ENCODE measurements around the gene PRSS3. TPM values are rescaled to one million over a fixed set of nuclear protein-coding genes. Genes with fewer than 3 reads are reported as not detected.
"Not testable (repeated sequence)": the region's sequence is repeated elsewhere in the genome, so short reads cannot be mapped to it uniquely, and the experiment has no call there.

PRSS3 gene
- total and polyA plus RNA-seq, 2 donors (not counting 1 experiment from before 2014, with no cell fraction given): 0.33 to 2.9 TPM

DNA sequence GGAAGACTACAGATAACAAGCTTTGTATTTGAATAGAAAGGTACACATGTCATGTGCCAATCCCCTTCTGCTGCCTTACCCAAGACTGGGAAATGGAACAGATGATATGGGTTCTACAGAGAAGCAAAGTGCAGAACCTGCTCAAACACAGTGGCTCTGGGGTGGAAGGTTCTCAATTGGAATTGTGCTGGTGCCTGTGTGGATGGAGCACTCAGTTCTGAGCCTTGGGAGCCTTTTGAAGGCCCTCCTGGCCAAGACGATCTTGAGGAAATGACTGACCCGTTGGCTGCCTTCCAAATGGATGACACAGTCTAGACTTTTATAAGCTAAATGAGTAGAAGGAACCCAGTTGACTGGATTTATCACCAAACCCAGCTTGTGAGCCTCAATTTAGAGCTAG lies 4.2 kb upstream of the PRSS3 start:
- Histone ChIP-seq H3K4me3 (replicated peaks in 1 of 4; ENCODE audit: control extremely low read depth in 1 of 4, insufficient read depth in 1 of 4, low read depth in 3 of 4, low read length in 4 of 4) (no peak overlapping the region), H3K27me3 (ENCODE audit: control insufficient read depth, insufficient read depth, low read length) (no peaks in the 10 kb centered on the region), H3K4me2 (ENCODE audit: extremely low read depth, insufficient read depth, low read length) (no peak overlapping the region), H3K9me3 (ENCODE audit: control insufficient read depth, insufficient read depth, low read depth, low read length) (no peaks in the 10 kb centered on the region), H3K27ac (ENCODE audit: insufficient read depth, low read length) (no peak overlapping the region), H3K36me3 (ENCODE audit: control insufficient read depth, insufficient read depth, low read length) (no peaks in the 10 kb centered on the region), H3K4me1 (ENCODE audit: control insufficient read depth, extremely low read depth, insufficient read depth, low read length) (peaks cover 3% of the 10 kb centered on the region), H4K20me1 (ENCODE audit: control insufficient read depth, extremely low read depth, insufficient read depth, low read length) (no peaks in the 10 kb centered on the region), H3K9ac (ENCODE audit: insufficient read depth, low read length) (no peak overlapping the region), H2AFZ (ENCODE audit: low read length) (no peak overlapping the region), H3K79me2 (ENCODE audit: control insufficient read depth, insufficient read depth, low read length) (no peaks in the 10 kb centered on the region)
- DNase-seq (ENCODE audit: low read depth in 2 of 2): peak; percentile 31 to 33
- TF ChIP-seq, protein P1, sequence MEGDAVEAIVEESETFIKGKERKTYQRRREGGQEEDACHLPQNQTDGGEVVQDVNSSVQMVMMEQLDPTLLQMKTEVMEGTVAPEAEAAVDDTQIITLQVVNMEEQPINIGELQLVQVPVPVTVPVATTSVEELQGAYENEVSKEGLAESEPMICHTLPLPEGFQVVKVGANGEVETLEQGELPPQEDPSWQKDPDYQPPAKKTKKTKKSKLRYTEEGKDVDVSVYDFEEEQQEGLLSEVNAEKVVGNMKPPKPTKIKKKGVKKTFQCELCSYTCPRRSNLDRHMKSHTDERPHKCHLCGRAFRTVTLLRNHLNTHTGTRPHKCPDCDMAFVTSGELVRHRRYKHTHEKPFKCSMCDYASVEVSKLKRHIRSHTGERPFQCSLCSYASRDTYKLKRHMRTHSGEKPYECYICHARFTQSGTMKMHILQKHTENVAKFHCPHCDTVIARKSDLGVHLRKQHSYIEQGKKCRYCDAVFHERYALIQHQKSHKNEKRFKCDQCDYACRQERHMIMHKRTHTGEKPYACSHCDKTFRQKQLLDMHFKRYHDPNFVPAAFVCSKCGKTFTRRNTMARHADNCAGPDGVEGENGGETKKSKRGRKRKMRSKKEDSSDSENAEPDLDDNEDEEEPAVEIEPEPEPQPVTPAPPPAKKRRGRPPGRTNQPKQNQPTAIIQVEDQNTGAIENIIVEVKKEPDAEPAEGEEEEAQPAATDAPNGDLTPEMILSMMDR (conservative IDR thresholded peaks at IDR 0.05 in 1 of 2, IDR thresholded peaks at IDR 0.05 in 1 of 2; ENCODE audit: low read depth in 1 of 2, low read length in 2 of 2): no peak
- TF ChIP-seq EZH2 (IDR thresholded peaks at IDR 0.05; ENCODE audit: low read length, missing control alignments): no peak

DNA sequence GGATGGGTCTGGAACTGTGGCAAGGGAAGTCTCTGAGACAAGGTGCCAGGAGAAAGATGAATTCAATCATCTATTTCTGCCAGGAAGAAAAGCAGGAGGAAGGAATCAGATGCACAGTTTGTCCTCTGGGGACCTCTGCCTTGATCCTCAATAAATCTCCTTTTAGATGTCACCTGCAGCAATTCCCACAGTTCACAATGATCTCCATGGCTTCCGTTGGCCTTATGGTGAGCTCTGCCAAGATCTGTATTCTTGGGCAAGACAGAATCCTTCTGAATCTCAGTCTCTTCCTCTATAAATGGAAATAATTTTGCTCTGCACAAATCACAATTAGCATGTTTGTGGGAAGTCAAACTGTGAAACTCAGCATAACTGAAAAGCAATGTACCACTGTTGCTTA lies 1.9 kb upstream of the PRSS3 start:
- not testable (repeated sequence) for H3K27ac ChIP-seq (ENCODE audit: insufficient read depth, low read length); H2AFZ ChIP-seq (ENCODE audit: low read length); H3K4me1 ChIP-seq (ENCODE audit: control insufficient read depth, extremely low read depth, insufficient read depth, low read length); H3K9me3 ChIP-seq (ENCODE audit: control insufficient read depth, insufficient read depth, low read depth, low read length); H3K36me3 ChIP-seq (ENCODE audit: control insufficient read depth, insufficient read depth, low read length); H3K79me2 ChIP-seq (ENCODE audit: control insufficient read depth, insufficient read depth, low read length); DNase-seq (ENCODE audit: low read depth in 2 of 2); H4K20me1 ChIP-seq (ENCODE audit: control insufficient read depth, extremely low read depth, insufficient read depth, low read length); H3K4me2 ChIP-seq (ENCODE audit: extremely low read depth, insufficient read depth, low read length); H3K4me3 ChIP-seq (replicated peaks in 1 of 4; ENCODE audit: control extremely low read depth in 1 of 4, insufficient read depth in 1 of 4, low read depth in 3 of 4, low read length in 4 of 4); H3K27me3 ChIP-seq (ENCODE audit: control insufficient read depth, insufficient read depth, low read length); H3K9ac ChIP-seq (ENCODE audit: insufficient read depth, low read length)

DNA sequence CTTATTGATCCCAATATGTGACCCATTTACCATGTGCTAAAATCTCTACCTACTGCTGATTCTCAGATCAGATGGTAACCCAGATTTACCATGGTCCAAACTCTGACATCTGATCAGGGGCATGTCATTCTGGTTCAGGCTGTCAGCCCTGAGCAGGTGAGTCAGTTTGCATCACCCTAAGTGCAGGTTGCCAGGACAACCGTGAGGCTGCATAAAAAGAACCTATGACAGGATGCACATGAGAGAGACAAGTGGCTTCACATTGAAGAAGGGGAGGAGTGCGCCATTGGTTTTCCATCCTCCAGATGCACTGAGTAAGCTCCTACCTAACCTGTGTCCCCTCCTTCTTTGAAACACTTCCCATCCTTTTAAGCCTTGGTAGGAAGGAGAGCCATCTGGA lies 801 bp upstream of the PRSS3 start:
- no peak for TF ChIP-seq EZH2 (IDR thresholded peaks at IDR 0.05; ENCODE audit: low read length, missing control alignments)
- TF ChIP-seq, protein P1 (conservative IDR thresholded peaks at IDR 0.05 in 1 of 2, IDR thresholded peaks at IDR 0.05 in 1 of 2; ENCODE audit: low read depth in 1 of 2, low read length in 2 of 2): no peak
- no peak overlapping the region for H2AFZ ChIP-seq (ENCODE audit: low read length)
- no peaks in the 10 kb centered on the region for H3K79me2 ChIP-seq (ENCODE audit: control insufficient read depth, insufficient read depth, low read length)
- H4K20me1 ChIP-seq (ENCODE audit: control insufficient read depth, extremely low read depth, insufficient read depth, low read length): no peaks in the 10 kb centered on the region
- no peaks in the 10 kb centered on the region for H3K9me3 ChIP-seq (ENCODE audit: control insufficient read depth, insufficient read depth, low read depth, low read length)
- H3K27me3 ChIP-seq (ENCODE audit: control insufficient read depth, insufficient read depth, low read length): no peaks in the 10 kb centered on the region
- H3K27ac ChIP-seq (ENCODE audit: insufficient read depth, low read length): no peak overlapping the region
- H3K9ac ChIP-seq (ENCODE audit: insufficient read depth, low read length): no peak overlapping the region
- DNase-seq (ENCODE audit: low read depth in 2 of 2): no peak
- peaks cover 3% of the 10 kb centered on the region for H3K4me1 ChIP-seq (ENCODE audit: control insufficient read depth, extremely low read depth, insufficient read depth, low read length)
- no peak overlapping the region for H3K4me2 ChIP-seq (ENCODE audit: extremely low read depth, insufficient read depth, low read length)
- no peaks in the 10 kb centered on the region for H3K36me3 ChIP-seq (ENCODE audit: control insufficient read depth, insufficient read depth, low read length)
- no peak overlapping the region for H3K4me3 ChIP-seq (replicated peaks in 1 of 4; ENCODE audit: control extremely low read depth in 1 of 4, insufficient read depth in 1 of 4, low read depth in 3 of 4, low read length in 4 of 4)
